Stimulated activated CD8-positive, alpha-beta memory T cell treated with anti-CD3 and anti-CD28 coated beads, Interleukin-4, amount 100 ng/mL, for 48 hours (primary cell): Measurements from ENCODE around the gene CREBBP.
A peak's percentile ranks its signal among the peaks of the same experiment; 100 is the strongest.

Source experiments
- DNase-seq: peaks from one replicate; pipeline ENCODE4 v3.0.0-alpha.2; 2020

Gene CREBBP

GRCh38 chr16:3702082-3702481, 178.4 kb downstream of the CREBBP start:
- no peak for DNase-seq

- DNase-seq: no peak
These were observed 179.0 kb downstream of the CREBBP start for GRCh38 chr16:3701531-3701930.

- DNase-seq: no peak
These were observed 181.6 kb downstream of the CREBBP start for GRCh38 chr16:3698941-3699340.

- no peak for DNase-seq
These were observed 183.9 kb downstream of the CREBBP start for GRCh38 chr16:3696425-3697218.

DNA sequence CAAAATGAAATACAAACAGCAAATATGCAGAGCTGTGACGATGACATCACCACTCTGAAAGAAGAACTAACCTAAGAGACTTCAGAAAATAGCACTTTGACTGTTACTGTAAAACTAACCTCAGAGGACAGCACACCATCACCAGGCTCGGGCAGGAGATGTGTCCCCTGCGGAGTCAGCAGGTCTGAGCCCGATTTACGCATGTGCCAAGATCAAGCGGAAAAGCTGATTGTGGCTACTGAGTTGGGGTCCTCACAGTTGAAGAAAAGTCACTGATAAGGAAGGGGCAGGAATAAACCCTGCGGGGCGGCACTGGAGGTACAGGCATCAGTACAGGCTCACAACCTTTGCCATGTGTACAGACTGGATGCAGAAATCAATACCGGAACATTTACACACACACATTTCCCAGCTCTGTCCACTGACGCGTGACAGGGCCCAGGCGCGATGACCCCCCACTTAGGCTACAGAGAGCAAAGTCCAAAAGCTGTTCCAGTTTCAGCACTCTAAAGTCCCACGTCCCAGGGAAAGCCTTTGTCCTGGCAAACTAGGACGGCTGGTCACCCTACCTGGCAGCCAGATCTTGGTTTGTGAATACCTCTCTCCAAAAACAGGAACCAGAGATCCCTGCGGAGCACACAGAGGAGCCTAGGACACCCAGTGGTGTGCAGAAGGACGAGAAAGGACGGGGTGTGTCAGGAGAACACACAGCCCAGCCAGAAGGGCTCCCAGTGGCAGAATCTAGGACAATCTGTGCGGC, 184.7 kb downstream of the CREBBP start:
- DNase-seq: no peak

GRCh38 chr16:3694051-3694450, 186.5 kb downstream of the CREBBP start:
- DNase-seq: no peak

GRCh38 chr16:3691761-3692160, 188.8 kb downstream of the CREBBP start:
- DNase-seq: no peak

DNA sequence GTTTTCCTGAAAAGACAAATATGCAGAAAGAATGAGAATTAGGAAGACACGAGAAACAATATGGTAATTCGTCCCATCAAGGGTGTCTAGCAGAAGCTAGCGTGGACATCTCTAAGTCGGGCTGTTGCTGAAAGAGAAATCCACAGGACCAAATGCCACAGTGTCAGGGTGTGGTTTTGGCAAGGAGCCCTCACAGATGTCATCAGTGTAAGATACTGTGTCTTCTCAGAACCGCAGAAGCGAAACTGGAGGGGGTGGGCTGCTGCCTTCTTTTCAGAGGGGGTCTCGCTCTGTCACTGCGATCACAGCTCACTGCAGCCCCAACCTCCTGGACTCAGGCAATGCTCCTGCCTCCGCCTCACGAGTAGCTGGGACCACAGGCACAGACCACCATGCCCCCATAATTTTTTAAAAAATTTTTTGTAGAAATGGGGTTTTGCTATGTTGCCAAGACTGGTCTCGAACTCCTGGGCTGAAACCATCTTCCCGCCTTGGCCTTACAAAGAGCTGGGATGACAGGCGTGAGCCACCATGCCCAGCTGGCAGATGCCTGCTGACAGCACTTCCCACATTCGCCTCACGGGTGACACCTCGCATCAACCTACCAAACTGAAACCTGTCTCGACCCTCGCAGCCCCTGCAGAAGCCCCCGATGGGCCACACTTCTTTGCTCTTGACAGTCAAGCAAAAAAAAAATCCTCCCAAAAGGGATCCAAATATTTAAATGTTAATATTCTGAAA, 189.4 kb downstream of the CREBBP start:
- no peak for DNase-seq

GRCh38 chr16:3690470-3690928, 190.0 kb downstream of the CREBBP start:
- DNase-seq: peak; percentile 87

DNA sequence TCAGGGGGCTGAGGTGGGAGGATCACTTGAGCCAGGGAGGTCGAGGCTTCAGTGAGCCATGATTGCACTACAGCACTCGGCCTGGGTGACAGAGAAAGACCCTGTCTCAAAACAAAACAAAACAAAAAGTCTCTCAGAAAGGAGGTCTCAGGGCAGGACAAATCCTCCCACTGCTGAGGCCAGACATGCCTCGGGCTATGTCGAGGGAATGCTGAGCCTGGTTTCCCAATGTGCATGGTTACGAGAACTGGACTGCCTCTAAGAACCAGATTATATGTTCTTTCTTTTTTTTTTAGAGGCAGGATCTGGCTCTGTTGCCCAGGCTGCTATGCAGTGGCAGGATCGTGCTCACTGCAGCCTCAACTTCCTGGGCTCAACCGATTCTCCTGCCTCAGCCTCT, 190.8 kb downstream of the CREBBP start:
- no peak for DNase-seq

DNA sequence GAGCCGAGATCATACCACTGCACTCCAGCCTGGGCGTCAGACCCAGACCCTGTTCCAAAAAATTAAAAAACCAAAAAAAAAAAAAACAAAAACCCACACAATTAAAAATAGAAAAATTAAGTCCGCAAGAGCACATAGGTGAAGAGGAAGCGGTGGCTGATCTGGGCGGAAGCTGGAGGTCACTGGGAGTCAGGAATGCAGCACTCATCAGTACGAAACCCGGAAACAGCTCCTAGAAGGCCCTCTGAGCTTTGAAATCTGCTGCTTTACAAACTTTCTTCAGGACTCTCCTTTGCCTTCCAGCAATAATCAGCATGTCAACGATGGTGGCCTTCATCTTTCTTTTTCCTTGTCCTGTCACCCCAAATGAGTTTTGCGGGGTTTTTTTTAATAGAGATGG, 192.7 kb downstream of the CREBBP start:
- no peak for DNase-seq

DNA sequence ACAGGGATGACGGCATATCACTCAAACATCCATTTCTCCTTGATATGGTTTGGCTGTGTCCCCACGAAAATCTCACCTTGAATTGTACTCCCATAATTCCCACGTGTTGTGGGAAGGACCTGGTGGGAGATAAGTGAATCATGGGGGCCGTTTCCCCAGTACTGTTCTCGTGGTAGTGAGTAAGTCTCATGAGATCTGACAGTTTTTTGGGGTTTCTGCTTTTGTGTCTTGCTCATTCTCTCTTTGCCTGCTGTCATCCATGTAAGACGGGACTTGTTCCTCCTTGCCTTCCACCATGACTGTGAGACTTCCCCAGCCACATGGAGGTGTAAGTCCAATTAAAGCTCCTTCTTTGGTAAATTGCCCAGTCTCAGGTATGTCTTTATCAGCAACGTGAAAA, 193.5 kb downstream of the CREBBP start:
- DNase-seq: no peak

DNA sequence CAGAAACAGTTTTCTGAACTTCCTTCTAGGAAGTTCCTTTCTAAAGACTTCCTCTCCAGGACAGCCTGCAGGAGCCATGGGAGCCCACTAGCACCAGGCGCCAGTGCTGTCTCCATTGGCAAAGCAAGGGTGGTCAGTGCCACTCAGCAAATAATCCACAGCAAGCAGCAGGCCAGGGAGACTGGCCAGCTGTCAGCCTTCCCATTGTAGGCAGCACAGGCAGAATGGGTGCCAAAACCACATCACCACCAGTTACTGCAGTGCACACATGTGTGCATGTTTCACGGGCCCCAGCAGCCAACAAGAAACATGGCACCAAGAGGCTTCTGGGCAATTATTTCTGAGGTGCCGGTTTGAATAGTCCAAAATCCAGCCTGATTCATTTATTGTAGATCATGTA, 199.3 kb downstream of the CREBBP start:
- no peak for DNase-seq

GRCh38 chr16:3677994-3678393, 202.5 kb downstream of the CREBBP start:
- DNase-seq: no peak

DNA sequence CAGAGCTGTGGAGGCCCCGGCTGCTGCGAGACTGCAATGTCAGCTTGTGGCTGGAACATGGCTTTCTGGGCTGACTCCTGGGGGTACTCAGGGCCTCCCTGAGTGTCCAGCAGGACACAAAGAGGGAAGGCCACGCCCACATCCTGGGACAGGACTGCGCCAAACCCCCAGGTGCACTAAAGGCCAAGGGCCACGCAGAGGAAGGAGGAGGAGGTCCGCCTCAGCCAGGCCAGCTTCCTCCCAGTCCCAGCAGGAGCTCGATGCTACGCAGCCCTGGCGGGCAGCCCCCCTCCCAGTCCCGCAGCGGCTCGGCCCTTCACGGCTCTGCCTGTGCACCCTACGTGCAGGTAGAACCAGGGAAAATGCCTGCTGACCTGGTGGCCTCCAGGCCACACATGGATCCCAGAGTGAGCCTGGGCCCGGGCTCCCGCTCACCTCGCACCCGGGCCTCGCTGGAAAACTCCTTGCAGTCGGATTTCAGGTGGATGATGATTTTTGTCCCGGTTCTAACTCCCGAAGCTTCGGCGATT, 204.8 kb downstream of the CREBBP start:
- DNase-seq: no peak
